Activated T-cell treated with anti-CD3 and anti-CD28 coated beads for 1 hour (primary cell): ENCODE measurements around the gene S1PR2.
"Not testable (repeated sequence)": the region's sequence is repeated elsewhere in the genome, so short reads cannot be mapped to it uniquely, and the experiment has no call there.

Experiments
- DNase-seq: peaks from one replicate; pipeline ENCODE4 v3.0.0-alpha.2; 2020; ENCODE audit warnings: low read depth

Gene S1PR2

GRCh38 chr19:10252707-10253106 lies 21.6 kb upstream of the S1PR2 start:
- no peak for DNase-seq

GRCh38 chr19:10251792-10252694 lies 20.9 kb upstream of the S1PR2 start, which contains the start of gene MRPL4:
TSS of gene MRPL4 (plus strand) at chr19:10252214. CDS start at chr19:10252254, 40 bp downstream.
- DNase-seq = peak; percentile 89

- no peak for DNase-seq
Measured at GRCh38 chr19:10246511-10246910, 15.4 kb upstream of the S1PR2 start.

- no peak for DNase-seq
Measured at GRCh38 chr19:10245189-10245939, 14.2 kb upstream of the S1PR2 start.

- no peak for DNase-seq
Measured at GRCh38 chr19:10243606-10244005, 12.5 kb upstream of the S1PR2 start.

- not testable (repeated sequence) for DNase-seq
Measured at GRCh38 chr19:10241826-10242449, 10.8 kb upstream of the S1PR2 start.

GRCh38 chr19:10238172-10238783 lies 7.1 kb upstream of the S1PR2 start:
- DNase-seq = no peak

GRCh38 chr19:10237702-10238101 lies 6.6 kb upstream of the S1PR2 start:
- no peak for DNase-seq

- DNase-seq = not testable (repeated sequence)
Measured at GRCh38 chr19:10235409-10235808, 4.3 kb upstream of the S1PR2 start.

GRCh38 chr19:10235003-10235402 lies 3.9 kb upstream of the S1PR2 start:
- no peak for DNase-seq

- DNase-seq = no peak
Measured at GRCh38 chr19:10233946-10234345, 2.8 kb upstream of the S1PR2 start.

GRCh38 chr19:10231612-10232228 lies 589 bp upstream of the S1PR2 start:
- DNase-seq = no peak

- DNase-seq = peak; percentile 40
Measured at GRCh38 chr19:10230173-10230860, 814 bp downstream of the S1PR2 start.

GRCh38 chr19:10228920-10229319 lies 2.2 kb downstream of the S1PR2 start:
- DNase-seq = no peak

GRCh38 chr19:10228393-10228792 lies 2.7 kb downstream of the S1PR2 start:
- DNase-seq = no peak

- no peak for DNase-seq
Measured at GRCh38 chr19:10227026-10227971, 3.8 kb downstream of the S1PR2 start.

- no peak for DNase-seq
Measured at GRCh38 chr19:10226376-10227025, 4.6 kb downstream of the S1PR2 start.

- no peak for DNase-seq
Measured at GRCh38 chr19:10226021-10226375, 5.1 kb downstream of the S1PR2 start.

- no peak for DNase-seq
Measured at GRCh38 chr19:10224337-10224736, 6.8 kb downstream of the S1PR2 start.
